ENCODE data around the gene PER3.

The PER3 gene

GRCh38 chr1:7783826-7784491 is at the start of gene PER3:
Gene PER3 (plus strand): TSS chr1:7784291. CDS start chr1:7784878, 587 bp downstream.
- peak; percentile 86 for DNase-seq (ENCODE audit: low spot score)

GRCh38 chr1:7738044-7738443 is 46.0 kb upstream of the PER3 start:
- DNase-seq (ENCODE audit: low spot score): no peak

GRCh38 chr1:7743346-7743745 is 40.7 kb upstream of the PER3 start:
- DNase-seq (ENCODE audit: low spot score): no peak

GRCh38 chr1:7744882-7745281 is 39.2 kb upstream of the PER3 start:
- DNase-seq (ENCODE audit: low spot score): no peak

- no peak for DNase-seq (ENCODE audit: low spot score)
Measured at GRCh38 chr1:7745783-7746182, 38.3 kb upstream of the PER3 start.

- DNase-seq (ENCODE audit: low spot score): no peak
Measured at GRCh38 chr1:7747605-7748004, 36.5 kb upstream of the PER3 start.

DNA sequence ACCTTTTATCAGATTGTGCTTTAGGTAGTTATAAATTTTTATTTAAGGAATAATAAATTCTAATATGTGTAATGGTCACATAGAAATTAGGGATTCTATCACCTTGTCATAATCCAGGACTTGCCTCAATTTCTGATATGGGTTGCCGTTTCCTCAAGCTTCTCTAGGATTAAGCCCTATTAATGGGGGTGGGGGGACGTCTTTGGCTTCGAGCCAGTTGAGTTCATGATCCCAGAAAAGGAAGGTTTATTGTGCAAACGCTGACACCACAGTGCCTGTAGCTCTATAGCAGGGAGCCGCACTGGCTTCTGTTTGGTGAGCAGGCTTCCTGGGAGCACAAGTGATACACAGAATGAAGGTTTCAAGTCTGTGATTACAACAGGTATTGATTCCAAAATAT is 35.0 kb upstream of the PER3 start:
- DNase-seq (ENCODE audit: low spot score): no peak

- no peak for DNase-seq (ENCODE audit: low spot score)
Measured at GRCh38 chr1:7751174-7751573, 32.9 kb upstream of the PER3 start.

DNA sequence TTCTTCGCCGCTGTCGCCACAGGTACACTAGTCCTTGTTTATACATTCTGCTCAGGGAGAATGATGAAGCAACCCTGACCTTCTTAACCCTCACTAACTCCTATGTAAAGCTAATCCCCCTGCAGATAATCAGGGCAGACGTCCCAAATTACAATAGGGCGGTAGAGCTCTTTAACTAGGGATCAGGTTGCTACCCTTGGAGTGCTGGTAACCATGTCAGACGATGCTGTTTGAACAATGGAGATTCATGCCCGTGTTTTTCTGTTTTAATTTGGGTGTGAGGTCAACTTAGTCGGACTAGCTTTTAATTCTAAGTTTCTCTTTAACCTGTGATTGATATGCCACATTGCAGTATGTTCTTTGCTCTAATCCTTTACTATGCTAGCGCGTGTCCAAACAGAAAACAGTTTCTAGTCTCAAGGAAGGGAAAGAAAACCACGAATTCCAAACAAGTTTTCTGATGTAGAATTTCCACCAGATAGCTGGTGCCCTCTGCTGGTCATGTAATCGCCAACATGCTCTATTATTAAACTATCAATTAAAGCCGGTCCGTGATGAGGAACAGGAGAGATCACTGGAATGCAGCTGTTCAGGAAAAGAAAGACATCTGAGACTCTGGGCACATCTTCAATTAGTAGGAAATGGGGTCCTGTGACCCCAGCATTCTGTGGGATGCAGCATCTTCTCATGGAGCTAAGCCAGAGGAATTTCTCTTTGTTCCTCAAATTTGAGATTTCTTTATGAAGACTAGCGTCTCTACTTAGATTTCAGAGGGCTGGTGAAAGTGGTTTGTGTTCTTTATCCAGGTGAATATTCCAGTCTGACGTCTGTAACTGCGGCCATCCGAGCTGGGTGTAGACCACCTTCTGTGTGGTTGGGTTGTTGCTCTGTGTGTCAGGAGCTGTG is 31.3 kb upstream of the PER3 start:
- peak; percentile 28 for DNase-seq (ENCODE audit: low spot score)

- DNase-seq (ENCODE audit: low spot score): no peak
Measured at GRCh38 chr1:7753641-7754040, 30.4 kb upstream of the PER3 start.

DNA sequence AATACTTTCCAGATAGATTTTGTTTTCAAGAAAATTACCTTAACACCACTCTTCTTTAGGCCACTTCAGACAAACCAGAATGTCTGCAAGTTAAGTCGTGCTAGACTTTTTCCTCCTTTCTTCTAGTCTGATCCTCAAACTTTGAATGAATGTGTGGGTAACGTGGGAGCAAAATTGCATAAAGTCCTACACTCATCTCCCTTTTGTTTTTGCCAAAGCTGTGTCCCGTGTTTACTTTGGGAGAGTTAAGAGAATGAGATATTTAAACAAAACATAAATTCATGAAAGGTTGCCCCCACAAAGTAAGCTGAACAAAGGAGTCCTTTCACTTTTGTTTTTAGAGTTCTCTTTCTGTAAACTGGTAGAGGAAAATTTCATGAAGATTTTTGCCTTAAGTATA is 29.9 kb upstream of the PER3 start:
- DNase-seq (ENCODE audit: low spot score): no peak

GRCh38 chr1:7755448-7755847 is 28.6 kb upstream of the PER3 start:
- no peak for DNase-seq (ENCODE audit: low spot score)

- no peak for DNase-seq (ENCODE audit: low spot score)
Measured at GRCh38 chr1:7760245-7760644, 23.8 kb upstream of the PER3 start.

DNA sequence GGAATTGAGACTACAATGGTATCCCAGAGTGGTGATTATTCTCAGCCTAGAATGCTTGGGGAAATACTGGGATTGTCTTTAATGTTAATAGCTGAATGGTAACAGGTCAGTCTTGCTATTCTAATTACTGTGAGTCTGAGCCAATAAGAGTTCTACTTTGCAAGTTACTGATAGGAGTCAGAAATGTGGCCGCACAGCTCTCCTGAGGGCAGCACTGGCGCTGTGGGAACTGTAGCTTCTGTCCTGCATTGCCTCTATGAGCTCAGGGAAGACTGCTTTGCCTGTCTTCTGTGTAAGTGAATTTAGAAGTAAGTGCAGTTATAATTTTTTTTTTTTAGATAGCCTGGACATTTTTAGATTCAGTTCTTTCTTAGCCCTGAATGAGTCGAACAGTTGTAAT is 23.0 kb upstream of the PER3 start:
- no peak for DNase-seq (ENCODE audit: low spot score)

GRCh38 chr1:7767176-7767575 is 16.9 kb upstream of the PER3 start:
- DNase-seq (ENCODE audit: low spot score): no peak

- DNase-seq (ENCODE audit: low spot score): no peak
Measured at GRCh38 chr1:7768583-7768982, 15.5 kb upstream of the PER3 start.

DNA sequence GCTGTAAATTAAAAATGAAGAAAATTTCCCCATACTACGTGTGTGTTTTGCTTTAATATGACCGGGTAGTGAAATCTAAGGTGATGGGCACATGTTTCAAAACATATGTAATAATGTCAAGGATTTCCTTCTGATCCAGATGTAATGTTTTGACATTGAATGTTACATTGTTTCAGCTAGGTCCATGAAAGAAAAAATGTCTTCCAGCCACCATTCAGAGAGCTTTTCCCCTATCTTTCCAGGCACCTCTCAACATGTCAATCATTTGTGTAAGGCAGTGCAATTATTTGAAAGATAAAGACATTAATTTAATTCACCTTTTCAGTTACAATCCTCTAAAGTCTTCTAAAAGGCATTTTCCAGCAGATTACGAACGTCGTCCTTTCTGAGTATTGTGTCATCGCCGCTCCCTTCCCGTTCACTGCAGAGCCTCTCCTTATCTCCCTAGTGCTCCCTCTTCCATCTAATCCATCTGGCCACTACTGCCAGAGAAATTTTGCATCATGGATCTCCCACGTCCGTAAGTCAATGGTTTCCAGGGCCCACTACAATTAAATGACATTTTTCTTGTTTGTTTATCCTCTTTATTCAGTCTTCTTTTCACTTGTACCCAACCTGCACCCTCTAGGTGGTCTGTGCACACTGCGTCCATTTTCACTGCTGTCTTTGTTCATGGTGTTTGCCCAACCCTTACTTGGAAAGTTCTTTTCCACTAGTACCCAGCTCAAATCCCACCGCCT is 14.2 kb upstream of the PER3 start:
- no peak for DNase-seq (ENCODE audit: low spot score)

GRCh38 chr1:7770669-7770996 is 13.5 kb upstream of the PER3 start:
- no peak for DNase-seq (ENCODE audit: low spot score)

- DNase-seq (ENCODE audit: low spot score): peak; percentile 84
Measured at GRCh38 chr1:7770997-7771822, 12.9 kb upstream of the PER3 start, which contains the start of gene VAMP3. Gene VAMP3 (plus strand): TSS chr1:7771296. CDS start chr1:7771384, 88 bp downstream.

DNA sequence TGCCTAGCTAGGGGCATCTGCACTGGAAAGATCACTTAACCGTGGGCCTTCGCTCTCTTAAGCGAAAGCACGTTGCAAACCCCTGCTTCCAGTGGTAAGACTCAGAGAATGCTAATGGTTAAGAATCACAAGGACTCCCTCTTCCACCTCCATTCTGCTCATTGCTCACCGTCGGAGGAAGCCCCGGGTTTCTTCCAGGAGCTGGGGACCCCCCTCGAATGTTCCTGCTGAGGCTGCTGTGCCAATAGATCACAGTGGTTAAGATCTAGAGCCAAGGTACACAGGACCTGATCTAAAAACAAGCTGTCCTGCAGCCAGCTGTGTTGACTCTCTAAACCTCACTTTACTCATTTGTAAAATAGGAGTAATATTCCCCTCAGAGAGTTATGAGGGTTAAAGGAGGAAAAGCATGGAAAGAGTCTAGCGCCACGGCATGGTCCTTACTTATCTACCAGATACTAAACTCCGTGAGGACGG is 12.2 kb upstream of the PER3 start:
- DNase-seq (ENCODE audit: low spot score): no peak

DNA sequence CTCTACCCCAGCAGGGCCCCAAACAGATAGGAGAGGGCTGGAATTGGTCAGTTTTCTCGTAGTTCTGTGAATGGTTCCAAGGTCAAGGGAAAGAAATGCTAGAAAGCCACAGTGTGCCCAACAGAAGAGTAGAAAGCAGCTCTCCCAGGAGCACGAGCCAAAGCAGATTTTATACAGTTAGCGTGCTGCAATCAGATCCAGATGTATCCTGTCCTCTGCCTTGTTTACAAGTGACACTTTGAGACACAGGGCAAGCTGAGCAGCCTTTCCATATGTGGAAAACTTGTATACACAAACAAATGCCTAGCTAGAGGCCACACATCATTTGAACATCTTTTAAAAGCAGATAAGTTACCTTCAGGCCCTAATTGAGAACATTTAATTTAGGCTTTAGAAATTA is 6.5 kb upstream of the PER3 start:
- DNase-seq (ENCODE audit: low spot score): no peak

GRCh38 chr1:7778133-7778628 is 5.9 kb upstream of the PER3 start:
- no peak for DNase-seq (ENCODE audit: low spot score)

Measured in HuH-7 (cell line).